ENCODE results near the gene RGS19.
"Not testable (repeated sequence)": the region's sequence is repeated elsewhere in the genome, so short reads cannot be mapped to it uniquely, and the experiment has no call there.

RGS19 gene, protein sequence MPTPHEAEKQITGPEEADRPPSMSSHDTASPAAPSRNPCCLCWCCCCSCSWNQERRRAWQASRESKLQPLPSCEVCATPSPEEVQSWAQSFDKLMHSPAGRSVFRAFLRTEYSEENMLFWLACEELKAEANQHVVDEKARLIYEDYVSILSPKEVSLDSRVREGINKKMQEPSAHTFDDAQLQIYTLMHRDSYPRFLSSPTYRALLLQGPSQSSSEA

DNA sequence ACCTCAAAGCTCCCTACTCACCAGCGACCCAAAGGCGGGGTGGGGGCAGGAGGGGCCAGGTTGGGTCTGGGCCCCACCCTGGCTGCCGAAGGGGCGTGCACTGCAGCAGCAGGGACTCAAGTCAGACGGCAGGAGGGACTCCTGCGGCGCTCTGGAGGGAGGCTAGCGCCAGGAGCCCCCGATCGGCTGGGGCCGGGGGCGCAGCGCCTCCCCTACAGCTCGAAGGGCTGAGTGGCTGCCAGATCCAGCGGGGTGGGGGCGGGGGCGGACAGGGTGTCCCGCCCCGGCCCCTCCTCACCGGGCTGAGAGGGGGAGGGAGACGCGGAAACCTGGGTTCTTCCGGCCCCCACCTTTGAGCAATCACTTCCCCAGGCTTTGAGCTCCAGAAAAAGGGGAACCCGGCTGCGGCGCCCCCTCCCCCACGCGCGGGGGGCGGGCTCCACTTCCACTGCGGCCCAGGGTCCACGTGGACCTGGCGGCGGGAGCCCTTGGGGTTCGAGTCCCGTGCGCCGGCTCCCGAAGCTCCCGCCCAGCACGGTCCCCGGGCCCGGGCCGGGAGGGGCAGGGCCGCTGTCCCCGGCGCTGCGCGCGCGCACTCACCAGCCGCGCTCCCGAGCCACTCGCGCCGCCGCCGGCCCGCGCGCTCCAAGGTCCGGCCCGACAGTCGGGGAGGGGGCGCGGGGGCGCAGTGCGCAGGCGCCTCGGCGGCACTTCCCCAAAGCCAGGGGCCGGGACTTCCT is at the start of gene RGS19:
Gene RGS19 (minus strand): TSS at position 246 of the 740 bp plus-strand sequence. CDS start 2,632 bp downstream, outside the sequence.
- DNase-seq: peak; percentile 64

DNA sequence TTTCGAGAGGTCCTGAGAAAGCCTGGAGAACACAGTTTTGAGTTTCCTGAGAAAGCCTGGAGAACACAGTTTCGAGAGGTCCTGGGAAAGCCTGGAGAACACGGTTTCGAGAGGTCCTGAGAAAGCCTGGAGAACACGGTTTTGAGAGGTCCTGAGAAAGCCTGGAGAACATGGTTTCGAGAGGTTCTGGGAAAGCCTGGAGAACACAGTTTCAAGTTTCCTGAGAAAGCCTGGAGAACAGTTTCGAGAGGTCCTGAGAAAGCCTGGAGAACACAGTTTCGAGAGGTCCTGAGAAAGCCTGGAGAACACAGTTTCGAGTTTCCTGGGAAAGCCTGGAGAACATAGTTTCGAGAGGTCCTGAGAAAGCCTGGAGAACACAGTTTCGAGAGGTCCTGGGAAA is 44.2 kb upstream of the RGS19 start:
- DNase-seq: not testable (repeated sequence)

DNA sequence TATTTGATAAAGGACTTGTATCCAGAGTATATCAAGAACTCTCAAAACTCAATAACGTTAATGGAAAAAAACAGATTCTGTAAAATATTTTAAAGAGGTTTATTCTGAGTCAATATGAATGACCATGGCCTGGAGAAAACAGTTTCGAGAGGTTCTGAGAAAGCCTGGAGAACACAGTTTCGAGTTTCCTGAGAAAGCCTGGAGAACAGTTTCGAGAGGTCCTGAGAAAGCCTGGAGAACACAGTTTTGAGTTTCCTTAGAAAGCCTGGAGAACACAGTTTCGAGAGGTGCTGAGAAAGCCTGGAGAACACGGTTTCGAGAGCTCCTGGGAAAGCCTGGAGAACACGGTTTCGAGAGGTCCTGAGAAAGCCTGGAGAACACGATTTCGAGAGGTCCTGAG is 43.6 kb upstream of the RGS19 start:
- DNase-seq: not testable (repeated sequence)

DNA sequence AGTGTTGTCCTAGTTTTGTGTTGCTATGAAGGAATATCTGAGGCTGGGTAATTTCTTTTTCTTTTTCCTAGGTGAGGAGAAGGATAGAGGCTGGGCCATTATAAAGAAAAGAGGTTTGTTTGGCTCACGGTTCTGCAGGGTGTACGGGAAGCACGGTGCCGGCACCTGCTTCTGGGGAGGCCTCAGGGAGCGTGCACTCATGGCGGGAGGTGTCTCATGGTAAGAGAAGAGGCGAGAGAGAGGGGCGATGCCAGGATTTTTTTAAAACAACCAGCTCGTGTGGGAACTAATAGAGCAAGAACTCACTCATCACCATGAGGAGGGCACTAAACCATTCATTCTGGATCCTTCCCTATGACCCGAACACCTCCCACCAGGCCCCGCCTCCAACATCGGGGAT is 42.3 kb upstream of the RGS19 start:
- no peak for DNase-seq

DNA sequence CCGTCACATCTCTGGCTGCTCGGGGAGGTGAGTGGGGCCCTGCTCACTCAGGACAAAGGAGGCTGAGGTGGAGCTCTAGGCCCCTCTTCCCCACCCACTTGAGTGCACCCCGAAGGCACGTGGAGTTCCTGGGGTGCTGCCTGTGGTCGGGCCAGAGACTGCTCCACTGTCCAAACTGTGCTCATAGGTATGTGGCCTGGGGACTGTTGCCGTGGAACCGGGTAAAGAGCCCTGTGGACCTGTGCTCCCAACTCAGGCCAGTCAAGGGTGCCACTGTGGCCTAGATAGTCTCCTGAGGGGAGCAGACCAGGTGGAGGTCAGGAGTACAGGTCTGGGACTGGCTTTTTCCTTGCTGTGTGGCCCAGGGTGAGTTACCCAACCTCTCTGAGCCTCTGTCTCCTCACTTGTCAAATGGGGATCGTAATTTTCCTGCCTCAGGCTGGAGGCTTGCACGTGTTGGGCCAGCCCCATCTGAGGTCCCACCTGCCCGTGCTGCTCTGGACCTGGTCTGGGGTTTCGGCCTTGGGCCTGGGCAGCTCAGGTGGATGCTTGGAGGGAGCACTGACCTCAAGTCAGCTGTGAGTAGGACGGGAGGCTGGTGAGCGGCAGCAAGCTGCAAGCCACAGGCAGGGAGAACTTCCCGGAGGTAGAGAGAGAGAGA is 40.5 kb upstream of the RGS19 start:
- no peak for DNase-seq

DNA sequence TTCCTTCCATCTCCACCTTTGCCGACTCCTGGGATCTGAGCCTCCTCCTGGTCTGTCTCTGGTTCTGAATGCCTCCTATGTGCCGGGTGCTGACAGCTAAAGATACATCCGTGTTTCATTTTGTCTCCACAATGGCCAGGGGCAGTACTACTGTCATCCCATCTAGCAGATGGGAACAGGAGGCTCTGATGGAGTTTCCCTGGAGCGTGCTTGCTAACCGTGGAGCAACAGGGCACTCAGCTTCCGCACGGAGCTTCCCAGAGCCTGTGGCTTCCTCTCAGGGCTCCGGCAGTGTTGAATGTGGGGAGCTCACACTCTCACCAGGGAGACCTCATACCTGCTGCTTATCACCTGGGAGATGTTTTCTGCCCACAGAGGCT is 40.0 kb upstream of the RGS19 start:
- DNase-seq: no peak

DNA sequence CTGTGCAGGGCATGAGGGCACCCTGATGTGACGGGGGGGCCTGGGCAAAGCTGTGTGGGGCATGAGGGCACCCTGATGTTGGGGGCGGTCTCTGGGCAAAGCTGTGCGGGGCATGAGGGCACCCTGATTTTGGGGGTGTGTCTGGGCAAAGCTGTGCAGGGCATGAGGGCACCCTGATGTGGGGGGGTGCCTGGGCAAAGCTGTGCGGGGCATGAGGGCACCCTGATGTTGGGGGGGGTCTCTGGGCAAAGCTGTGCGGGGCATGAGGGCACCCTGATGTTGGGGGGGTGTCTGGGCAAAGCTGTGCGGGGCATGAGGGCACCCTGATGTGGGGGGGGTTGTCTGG is 38.1 kb upstream of the RGS19 start:
- not testable (repeated sequence) for DNase-seq

DNA sequence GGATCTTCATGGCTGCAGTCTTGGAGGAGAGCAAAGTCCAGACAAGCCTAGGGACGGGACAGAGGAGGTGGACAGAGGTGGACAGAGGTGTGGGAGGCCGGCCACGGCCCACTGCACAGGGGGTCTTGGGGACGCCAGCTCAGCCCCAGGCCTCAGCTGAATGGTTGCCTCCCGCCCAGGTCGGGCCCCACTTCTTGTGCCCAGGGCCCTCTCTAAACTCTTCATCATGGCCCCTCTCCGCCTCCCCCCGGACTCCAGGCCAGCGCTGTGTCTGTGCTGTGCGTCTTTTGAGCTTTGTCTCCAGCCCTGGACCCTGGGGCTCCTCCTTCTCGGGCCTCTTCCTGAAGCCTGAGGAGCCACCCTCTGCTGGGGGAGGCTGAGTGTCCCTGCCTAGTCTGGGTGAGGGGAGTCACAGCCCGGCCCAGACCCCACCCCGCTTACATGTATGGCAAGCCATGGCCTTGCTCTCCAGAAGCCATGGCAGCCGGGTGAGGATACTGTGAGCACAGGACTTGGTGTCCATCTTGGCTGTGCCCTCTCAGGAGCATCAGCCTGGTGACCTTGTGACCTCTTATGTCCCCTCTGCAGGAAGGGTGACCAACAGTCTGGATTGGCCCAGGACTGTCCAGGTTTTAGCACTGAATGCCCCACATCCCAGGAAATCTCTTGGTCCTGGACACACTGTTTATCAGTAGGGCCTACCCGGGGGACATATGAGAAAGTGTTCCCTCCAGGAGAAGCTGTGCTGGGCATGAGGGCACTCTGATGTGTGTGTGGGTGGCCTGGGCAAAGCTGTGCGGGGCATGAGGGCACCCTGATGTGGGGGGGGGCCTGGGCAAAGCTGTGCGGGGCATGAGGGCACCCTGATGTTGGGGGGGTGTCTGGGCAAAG is 37.5 kb upstream of the RGS19 start:
- DNase-seq: no peak

DNA sequence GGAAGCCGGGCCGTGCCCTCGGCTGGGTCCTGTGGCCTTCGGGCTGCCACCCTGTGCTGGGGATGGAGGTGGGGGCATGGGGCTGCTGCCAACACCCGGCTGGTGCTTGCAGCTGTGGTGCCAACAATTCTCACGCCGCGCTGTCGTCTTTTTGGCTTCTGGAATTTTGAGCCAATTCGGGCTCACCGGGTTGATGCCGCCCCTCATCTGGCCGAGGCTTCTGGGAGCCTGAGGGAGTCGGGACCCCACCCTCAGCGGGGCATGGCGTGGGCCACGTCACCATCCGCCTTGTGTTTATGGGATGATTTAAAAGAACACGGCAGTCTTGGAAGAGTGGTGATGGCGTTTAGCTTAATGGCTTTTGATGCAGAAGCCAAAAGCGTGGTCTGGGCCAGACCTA is 36.7 kb upstream of the RGS19 start:
- DNase-seq: no peak

DNA sequence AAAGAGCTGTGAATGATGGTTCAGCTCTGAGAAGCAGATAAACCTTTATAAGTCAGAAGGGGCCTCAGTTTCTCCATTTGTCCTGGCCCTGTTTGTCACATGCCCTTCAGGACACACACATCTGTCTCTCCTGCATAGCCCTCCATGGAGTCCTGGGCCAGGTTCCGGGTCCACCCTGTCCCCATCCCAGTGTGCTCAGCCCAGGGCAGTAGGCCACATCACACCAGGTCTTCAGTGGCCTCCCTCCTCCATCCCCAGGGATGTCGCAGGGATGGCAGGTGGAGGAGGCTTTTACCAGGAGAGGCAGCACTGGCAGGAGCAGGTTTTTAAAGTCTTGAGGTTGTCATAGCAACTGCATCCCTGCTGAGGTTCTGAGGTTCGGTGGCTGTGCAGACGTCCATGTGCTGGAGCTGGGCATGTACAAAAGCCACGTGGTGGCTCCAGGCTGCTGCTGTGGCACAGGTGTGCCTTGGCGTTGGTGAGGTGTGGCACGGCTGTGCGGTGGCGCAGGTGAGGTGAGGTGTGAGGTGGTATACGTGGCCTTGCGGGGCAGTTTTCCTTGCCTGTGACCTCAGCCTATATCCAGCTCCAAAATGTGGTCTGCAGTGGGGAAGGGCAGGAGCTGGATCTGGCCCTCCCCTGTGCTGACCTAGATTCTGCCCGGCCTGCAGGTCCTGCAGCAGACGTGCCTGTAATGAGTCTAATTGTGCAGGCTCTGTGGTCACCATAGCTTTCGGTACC is 36.0 kb upstream of the RGS19 start:
- no peak for DNase-seq

DNA sequence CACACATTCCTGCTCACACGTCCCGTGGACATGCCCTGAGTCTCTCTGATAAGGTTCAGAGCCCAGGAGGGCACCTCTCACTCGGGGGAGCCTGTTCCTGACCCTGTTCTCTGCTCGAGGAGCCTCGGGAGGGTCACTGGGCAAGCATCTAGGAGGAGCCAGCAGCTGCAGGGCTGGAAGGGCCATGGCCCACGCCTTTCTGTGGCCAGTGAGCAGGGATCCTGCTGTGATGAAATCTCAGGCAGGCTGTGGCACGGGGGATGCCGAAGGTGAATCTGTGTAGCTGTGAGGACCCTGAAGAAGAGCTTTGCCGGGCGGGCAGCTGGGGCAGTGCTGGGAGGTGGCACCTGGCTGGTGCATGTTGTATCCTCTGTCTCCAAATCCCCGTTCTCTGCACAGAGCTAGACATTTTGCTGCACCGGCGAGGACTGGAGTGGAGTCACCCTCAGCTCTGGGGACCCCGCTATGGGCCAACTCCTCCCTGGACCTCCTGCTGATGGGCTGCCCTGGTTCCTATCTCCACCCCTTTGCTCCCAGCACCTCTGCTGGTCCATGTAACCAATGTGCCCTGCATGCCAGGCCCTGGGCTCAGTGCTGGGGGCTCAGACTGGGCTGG is 35.1 kb upstream of the RGS19 start:
- DNase-seq: no peak

DNA sequence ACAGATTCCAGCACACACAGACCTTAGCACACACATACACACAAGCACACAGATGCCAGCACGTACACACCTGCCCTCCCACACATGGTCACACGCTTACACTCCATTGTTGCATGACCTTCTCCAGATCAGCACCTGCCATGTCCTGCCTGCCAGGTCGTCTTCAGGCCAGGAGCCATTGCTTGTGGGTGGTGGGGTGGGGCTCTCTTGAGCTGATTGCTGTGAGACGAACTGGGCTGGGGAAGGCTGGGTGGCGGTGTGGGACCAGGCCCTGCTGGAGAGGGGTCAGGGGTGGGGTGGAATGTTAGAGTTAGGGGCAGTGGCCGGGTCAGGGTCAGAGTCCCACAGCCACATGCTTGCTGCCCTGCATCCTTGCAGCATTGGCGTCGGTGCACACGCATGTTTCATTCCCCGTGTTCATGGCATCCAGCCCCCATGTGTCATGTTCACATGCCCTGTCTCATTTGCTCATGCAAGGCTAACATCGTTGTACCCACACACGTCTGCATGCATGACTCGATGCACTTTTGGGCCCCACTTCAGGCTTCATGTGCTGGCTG is 34.6 kb upstream of the RGS19 start:
- no peak for DNase-seq

DNA sequence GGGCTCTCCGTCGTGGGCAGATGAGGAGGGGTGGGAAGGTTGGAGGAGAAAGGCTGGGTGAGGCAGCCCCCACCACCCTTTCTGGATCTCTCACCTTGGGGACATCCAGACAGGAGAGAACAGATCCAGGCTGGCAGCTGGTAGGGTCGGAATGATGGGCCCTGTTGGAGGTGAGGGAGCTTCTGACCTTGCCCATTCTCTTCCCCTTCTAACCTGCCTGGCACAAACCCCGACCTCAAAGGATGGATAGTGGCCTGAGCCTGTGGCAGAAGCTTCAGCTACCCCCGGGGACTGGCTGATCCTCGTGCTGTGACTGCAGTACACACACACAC is 34.1 kb upstream of the RGS19 start:
- no peak for DNase-seq

DNA sequence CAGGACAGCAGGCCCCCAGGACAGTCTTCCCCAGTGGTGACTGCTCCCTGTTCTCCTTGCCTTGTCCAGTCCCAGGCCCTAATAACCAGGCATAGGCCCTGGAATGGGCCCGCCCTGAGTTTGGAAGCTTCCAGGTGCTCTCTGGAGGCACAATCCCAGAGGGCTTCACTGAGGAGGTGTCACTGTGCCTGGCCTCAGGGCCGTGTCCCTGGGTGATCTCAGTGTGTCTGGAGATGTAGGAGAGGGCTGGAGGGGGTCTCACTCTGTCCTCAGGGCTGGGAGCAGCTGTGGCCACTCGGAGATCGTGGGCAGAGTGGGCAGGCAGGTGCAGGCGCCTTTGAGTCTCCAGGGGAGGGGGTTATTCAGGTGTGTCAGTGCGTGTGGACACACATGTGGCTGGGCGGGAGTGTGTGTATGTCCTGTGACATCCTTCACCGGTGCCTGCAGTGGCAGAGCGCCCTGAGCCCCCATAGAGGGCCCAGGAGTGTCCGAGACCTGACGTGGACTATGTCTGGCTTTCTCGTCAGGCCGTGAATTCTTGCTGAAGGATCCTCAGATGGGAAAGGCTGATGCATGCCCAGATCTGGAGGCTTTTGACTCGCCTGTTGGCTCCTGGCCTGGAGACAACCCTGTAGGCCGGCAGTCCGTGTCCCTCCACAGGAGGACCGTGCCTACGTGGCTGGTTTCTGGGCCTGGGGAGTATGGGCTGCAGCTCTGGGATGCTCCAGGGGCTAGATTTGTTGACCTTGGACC is 33.5 kb upstream of the RGS19 start:
- no peak for DNase-seq

DNA sequence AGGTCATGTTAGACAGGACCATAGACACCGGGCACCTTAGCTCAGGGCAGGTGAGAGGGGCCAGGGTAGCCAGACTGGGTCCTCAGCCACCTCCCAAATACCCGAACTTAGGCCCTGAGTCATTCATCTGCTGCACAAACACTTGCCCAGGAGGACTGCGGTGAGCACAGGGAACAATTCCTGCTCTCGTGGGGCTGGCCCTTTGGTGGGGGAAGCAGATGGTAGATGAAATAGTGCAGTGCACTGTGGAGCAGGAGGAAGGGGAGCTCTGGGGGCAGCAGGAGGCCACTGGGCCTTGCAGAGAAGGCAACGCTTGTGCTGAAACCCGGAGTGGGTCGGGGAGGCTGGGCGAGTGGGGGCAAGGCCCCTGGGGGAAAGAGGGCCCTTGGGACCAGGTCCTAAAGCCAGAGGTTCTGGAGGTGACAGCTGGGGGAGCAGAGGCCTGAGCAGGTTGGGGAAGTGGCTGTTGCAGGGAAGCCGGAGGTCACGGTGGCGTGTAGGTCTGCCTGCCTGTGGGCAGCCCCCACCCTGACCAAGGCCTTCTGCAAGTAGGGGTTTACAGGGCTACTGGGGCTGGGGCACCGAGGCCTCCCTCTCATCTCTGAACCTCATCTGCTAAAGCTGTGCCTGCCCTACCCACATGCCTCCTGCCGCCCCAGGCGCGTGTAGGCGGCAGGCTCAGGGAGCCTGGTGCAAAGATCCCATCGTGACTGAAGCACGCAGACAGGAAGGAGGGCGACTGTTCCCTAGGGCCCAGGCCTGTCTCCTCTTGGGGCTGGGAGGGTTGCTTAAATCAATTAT is 32.7 kb upstream of the RGS19 start:
- no peak for DNase-seq

DNA sequence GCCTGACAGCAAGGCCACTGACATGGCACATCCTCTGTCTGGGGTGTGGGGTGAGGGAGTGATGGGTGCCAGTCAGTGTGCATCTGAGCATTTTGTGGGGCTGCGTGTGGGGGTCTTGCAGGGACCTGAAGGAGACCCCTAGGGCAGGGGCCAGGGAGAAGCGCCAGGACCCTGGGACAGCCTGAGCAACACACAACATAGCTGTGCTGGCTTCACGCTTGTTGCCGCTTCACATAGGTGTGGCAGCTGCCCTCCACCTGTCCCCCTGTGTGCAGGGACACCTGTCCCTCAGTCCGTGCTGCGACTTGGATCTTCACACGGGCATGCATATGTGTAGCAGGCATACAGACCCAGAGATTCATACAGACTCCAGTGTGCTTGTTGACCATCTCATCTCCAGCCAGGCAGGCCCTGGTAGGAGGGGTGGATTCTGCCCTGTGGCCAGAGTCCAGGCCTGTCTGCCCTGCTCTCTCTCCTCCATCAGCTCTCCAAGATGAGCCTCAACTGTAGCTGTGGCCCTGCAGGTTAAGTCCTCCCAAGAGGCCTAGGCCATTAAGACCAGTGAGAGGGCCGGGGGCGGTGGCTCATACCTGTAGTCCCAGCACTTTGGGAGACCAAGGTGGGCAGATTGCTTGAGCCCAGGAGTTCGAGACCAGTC is 31.2 kb upstream of the RGS19 start:
- no peak for DNase-seq

DNA sequence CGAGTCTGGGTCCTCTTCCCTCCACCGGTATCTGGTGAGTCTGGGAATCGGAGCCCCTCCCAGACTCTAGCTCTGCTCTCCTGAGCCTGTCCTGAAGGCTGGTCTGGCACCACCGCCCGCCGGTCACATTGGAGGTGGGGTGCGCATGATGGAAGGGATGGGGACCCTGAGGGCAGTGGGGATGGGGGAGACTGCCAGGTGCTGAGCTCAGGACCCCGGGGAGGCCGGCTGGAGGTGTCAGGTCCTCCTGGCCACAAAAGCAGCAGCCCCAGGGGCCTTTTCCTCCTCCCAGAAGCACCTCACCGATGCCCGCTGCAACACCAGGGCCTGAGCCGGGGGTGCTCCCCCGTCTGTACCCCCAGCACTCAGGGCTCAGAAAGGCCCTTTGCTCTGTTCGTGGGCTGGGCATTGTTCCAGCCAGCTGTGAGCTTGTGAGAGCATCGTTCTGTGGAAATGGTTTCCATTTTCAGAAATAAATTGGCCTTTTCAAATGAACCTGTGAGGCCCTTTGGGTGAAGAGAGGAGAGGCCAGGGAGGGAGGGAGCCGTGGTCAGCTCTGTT is 30.6 kb upstream of the RGS19 start:
- DNase-seq: no peak

DNA sequence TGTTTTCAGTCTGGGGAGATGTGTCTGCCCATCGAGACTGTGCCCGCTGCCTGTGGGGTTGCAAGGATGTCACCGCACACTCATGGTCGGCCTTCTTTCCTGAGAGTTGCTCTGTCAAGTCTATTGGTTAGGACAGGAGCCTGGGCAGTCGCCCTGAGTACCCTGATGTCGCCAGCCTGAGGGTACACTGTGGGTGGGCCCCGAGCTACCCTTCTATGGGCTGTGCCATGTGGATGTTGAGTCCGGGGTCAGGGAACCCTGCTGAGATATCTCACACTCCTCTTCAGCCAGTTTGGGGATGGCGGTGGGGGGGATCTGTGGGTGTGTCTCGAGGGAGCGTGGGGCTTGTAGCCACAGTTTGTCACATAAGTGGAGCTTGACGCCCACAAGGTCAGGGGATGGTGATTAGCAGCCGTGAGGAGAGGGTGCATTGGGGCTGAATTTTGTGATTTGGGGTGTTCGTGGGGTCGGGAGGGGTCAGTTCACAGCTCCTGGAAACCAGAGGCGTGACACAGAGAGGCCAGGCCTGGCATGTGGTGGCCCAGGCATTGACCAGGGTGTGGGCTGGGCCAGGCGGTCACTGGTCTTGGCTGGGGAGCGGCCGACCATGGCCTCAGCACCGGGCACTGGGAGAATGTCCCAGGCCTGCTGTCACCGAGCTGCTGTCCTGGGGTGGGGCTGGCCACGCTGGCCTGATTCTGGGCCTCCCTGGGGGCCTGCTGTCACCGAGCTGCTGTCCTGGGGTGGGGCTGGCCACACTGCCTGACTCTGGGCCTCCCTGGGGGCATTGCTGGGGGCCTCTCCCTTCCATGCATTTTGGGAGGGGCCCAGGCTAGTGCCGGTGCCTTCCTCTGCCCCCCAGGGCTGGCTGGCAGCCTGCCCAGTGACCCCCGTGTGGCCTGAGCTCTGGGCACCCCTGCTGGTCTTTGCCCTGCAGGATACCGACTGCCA is 29.7 kb upstream of the RGS19 start:
- no peak for DNase-seq
